Activated T-cell treated with anti-CD3 and anti-CD28 coated beads, Interleukin-2, amount 50 U/mL, for 4 hours (primary cell): ENCODE data around the gene NDUFC2. TPM values are rescaled to one million over a fixed set of nuclear protein-coding genes. Genes with fewer than 3 reads are reported as not detected.
"Not testable (repeated sequence)": the region's sequence is repeated elsewhere in the genome, so short reads cannot be mapped to it uniquely, and the experiment has no call there.

ENCODE experiments used
- ATAC-seq, 2 donors: fragments of 200-7000 bp; cut with Tn5 transposase; one replicate each; pipeline ENCODE4 v1.10.0; 2021
- DNase-seq: peaks from one replicate; pipeline ENCODE4 v3.0.0-alpha.2; 2020
- H3K27me3 Mint-ChIP-seq: one replicate; pipeline ENCODE4 v1.8.0; 2021; ENCODE audit warnings: low read depth, mixed read lengths
- H3K36me3 Mint-ChIP-seq: one replicate; pipeline ENCODE4 v1.8.0; 2022; ENCODE audit warnings: mixed read lengths; ENCODE audit not compliant: insufficient read depth
- H3K4me1 Mint-ChIP-seq: one replicate; pipeline ENCODE4 v1.8.0; 2021; ENCODE audit warnings: low read depth, mixed read lengths
- H3K4me3 Mint-ChIP-seq: one replicate; pipeline ENCODE4 v1.8.0; 2021; ENCODE audit warnings: mild to moderate bottlenecking, moderate library complexity, mixed read lengths
- H3K9me3 Mint-ChIP-seq: one replicate; pipeline ENCODE4 v1.8.0; 2021; ENCODE audit warnings: mixed read lengths
- total RNA-seq, 3 donors: library from RNA; stranded (reverse); gene quantifications; one replicate each; pipeline ENCODE4 v1.2.1, GENCODE V29; 2021

The NDUFC2 gene
- total RNA-seq, 3 donors from 2014 or later: 217 to 246 (median 227) TPM

- H3K36me3 Mint-ChIP-seq: no peaks in the 10 kb centered on the region
- H3K9me3 Mint-ChIP-seq: no peaks in the 10 kb centered on the region
- peaks cover 8% of the 10 kb centered on the region for H3K4me1 Mint-ChIP-seq
- no peak for DNase-seq
- H3K4me3 Mint-ChIP-seq: no peak overlapping the region
- no peaks in the 10 kb centered on the region for H3K27me3 Mint-ChIP-seq
- no peak for ATAC-seq
Observed at GRCh38 chr11:78085972-78086371, 6.3 kb upstream of the NDUFC2 start.

DNA sequence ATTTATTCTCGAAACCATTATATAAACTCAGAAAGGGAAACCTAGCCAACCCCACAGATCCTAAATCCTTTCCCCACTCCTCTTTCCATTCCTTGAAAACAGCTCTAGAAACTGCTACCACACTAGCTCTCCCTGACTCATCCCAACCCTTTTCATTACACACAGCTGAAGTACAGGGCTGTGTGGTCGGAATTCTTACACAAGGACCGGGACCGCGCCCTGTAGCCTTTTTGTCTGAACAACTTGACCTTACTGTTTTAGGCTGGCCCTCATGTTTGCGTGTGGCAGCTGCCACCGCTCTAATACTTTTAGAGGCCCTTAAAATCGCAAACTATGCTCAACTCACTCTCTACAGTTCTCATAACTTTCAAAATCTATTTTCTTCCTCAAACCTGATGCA, 4.8 kb upstream of the NDUFC2 start:
- not testable (repeated sequence) for H3K27me3 Mint-ChIP-seq, ATAC-seq, H3K9me3 Mint-ChIP-seq, DNase-seq, H3K4me3 Mint-ChIP-seq, H3K36me3 Mint-ChIP-seq
- peaks cover 14% of the 10 kb centered on the region for H3K4me1 Mint-ChIP-seq

DNA sequence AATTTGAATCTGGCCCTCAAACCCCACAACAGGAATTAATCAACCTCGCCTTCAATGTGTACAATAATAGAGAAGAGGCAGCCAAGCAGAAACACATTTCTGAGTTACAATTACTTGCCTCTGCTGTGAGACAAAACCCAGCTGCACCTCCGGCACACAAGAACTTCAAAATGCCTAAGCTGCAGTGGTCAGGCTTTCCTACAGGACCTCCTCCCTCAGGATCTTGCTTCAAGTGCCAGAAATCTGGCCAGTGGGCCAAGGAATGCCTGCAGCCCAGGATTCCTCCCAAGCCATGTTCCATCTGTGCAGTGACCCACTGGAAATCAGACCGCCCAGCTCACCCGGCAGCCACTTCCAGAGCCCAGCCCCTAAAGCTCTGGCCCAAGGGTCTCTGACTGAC, 3.4 kb upstream of the NDUFC2 start:
- ATAC-seq (no peak), DNase-seq (no peak)
- H3K36me3 Mint-ChIP-seq: peaks cover 4% of the 10 kb centered on the region

DNA sequence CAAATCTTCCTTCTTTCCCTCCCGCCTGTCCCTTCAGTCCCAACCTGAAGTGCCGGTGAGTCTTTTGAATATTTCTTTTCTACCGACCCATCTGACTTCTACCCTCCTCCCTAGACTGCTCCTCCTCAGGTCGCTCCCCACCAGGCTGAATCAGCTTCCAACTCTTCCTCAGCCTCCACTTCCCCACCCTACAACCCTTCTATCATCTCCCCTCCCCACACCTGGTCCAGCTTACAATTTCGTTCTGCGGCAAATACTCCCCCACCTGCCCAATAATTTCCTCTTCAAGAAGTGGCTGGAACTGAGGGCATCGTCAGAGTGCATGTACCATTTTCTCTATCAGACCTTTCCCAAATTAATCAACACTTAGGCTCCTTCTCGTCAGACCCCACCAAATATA, 2.5 kb upstream of the NDUFC2 start:
- no peak overlapping the region for H3K4me3 Mint-ChIP-seq

More for the DNA sequence above, 3.4 kb upstream of the NDUFC2 start:
- no peak overlapping the region for H3K4me3 Mint-ChIP-seq
- H3K4me1 Mint-ChIP-seq: peaks cover 21% of the 10 kb centered on the region
- no peaks in the 10 kb centered on the region for H3K9me3 Mint-ChIP-seq
- no peaks in the 10 kb centered on the region for H3K27me3 Mint-ChIP-seq

DNA sequence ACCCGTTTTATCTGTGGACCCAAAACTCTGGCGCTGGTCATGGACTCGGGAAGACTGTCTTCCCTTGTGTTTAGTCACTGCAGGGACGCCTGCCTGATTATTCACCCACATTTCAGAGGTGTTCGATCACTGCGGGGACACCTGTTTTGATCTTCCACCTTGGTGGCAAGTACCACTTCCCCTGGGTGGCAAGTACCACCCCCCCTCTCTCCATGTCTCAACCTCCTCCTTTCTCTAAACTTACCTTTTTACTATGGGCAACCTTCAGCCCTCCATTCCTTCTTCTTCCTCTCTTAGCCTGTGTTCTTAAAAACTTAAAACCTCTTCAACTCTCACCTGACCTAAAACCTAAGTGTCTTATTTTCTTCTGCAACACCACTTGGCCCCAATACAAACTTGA, 1.9 kb upstream of the NDUFC2 start:
- H3K4me3 Mint-ChIP-seq: peak overlapping the region; percentile 45
- H3K4me1 Mint-ChIP-seq: peaks cover 35% of the 10 kb centered on the region
- DNase-seq: no peak
- H3K36me3 Mint-ChIP-seq: peaks cover 4% of the 10 kb centered on the region
- no peaks in the 10 kb centered on the region for H3K9me3 Mint-ChIP-seq
- ATAC-seq: no peak
- no peaks in the 10 kb centered on the region for H3K27me3 Mint-ChIP-seq

More for the DNA sequence above, 2.5 kb upstream of the NDUFC2 start:
- peaks cover 4% of the 10 kb centered on the region for H3K36me3 Mint-ChIP-seq
- H3K27me3 Mint-ChIP-seq: no peaks in the 10 kb centered on the region
- H3K9me3 Mint-ChIP-seq: no peaks in the 10 kb centered on the region
- ATAC-seq (no peak), DNase-seq (no peak)
- peaks cover 30% of the 10 kb centered on the region for H3K4me1 Mint-ChIP-seq

DNA sequence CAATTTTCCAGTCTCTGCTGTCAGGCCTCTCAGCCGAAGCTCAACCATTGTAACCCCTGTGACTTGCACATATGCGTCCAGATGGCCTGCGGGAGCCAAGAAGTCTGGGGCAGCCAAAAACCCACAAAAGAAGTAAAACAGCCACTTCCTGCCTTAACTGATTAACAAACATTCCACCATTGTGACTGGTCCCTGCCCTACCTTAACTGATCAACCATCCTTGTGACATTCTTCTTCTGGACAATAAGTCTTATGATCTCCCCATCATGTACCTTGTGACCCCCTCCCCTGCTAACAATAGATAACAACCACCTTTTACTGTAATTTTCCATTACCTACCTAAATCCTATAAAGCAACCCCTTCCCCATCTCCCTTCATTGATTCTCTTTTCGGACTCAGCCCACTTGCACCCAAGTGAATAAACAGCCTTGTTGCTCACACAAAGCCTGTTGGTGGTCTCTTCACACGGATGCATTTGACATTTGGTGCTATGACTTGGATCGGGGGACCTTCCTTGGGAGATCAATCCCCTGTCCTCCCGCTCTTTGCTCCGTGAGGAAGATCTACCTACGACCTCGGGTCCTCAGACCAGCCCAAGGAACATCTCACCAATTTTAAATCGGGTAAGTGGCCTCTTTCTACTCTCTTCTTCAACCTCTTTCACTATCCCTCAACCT, 1.3 kb upstream of the NDUFC2 start:
- H3K4me3 Mint-ChIP-seq: peak overlapping the region; percentile 94
- no peaks in the 10 kb centered on the region for H3K27me3 Mint-ChIP-seq
- no peak for ATAC-seq
- peaks cover 41% of the 10 kb centered on the region for H3K4me1 Mint-ChIP-seq
- peaks cover 4% of the 10 kb centered on the region for H3K36me3 Mint-ChIP-seq
- H3K9me3 Mint-ChIP-seq: no peaks in the 10 kb centered on the region
- no peak for DNase-seq

DNA sequence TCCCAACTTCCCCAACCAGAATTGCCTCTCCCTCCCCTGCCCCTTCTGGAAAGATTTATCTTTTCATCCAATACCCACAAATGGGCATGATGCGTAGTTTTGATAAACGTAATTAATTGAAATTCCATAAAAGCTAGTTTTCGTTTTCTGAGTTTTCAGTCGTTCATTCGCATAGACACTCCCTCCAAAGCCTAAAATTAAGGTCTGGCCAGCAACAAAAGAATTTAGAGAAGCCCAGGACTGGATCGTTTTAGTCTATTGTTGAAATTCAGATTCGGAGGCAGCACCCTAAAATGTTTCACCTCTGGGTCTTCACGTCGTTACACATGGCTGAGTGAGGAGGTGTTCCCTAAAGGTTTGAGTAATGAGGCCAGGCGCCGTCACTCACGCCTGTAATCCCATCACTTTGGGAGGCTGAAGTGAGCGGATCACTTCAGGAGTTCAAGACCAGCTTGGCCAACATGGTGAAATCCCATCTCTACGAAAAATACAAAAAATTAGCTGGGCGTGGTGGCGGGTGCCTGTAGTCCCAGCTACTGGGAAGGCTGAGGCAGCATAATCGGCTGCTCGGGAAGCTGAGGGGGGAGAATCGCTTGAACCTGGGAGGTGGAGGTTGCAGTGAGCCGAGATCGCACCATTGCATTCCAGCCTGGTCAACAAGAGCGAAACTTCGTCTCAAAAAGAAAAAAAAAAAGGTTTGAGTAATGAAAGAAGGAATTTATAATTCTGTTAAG, 589 bp upstream of the NDUFC2 start:
- ATAC-seq (no peak), DNase-seq (no peak)
- Mint-ChIP-seq H3K36me3 (peaks cover 5% of the 10 kb centered on the region), H3K27me3 (no peaks in the 10 kb centered on the region), H3K4me3 (peak overlapping the region; percentile 94), H3K4me1 (peaks cover 46% of the 10 kb centered on the region), H3K9me3 (no peaks in the 10 kb centered on the region)

- no peaks in the 10 kb centered on the region for H3K27me3 Mint-ChIP-seq
- peak overlapping the region; percentile 94 for H3K4me3 Mint-ChIP-seq
- no peak for ATAC-seq
- peaks cover 53% of the 10 kb centered on the region for H3K4me1 Mint-ChIP-seq
- H3K9me3 Mint-ChIP-seq: no peaks in the 10 kb centered on the region
- peaks cover 11% of the 10 kb centered on the region for H3K36me3 Mint-ChIP-seq
- DNase-seq: no peak
Observed at GRCh38 chr11:78078218-78079167, 1.2 kb downstream of the NDUFC2 start.

DNA sequence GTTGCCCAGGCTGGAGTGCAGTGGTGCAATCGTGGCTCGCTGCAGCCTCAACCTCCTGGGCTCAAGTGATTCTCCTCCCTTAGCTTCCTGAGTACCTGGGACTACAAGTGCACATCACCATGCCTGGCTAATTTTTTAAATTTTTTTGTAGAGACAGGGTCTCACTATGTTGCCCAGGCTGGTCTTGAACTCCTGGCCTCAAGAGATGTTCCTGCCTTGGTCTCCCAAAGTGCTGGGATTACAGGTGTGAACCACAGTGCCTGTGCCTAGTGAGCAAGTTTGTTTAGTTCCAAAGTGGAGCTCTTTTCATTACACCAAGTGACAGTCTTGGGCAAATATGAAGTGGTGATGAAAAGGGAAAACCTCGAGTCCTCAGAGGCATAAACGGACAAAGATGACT, 2.1 kb downstream of the NDUFC2 start:
- not testable (repeated sequence) for DNase-seq, H3K9me3 Mint-ChIP-seq, H3K27me3 Mint-ChIP-seq, ATAC-seq
- Mint-ChIP-seq H3K4me1 (peaks cover 54% of the 10 kb centered on the region), H3K36me3 (peaks cover 12% of the 10 kb centered on the region), H3K4me3 (peak overlapping the region; percentile 94)

GRCh38 chr11:78076733-78077403, 2.8 kb downstream of the NDUFC2 start:
- Mint-ChIP-seq H3K36me3 (peaks cover 16% of the 10 kb centered on the region), H3K27me3 (no peaks in the 10 kb centered on the region), H3K4me3 (peak overlapping the region; percentile 8), H3K9me3 (no peaks in the 10 kb centered on the region), H3K4me1 (peaks cover 55% of the 10 kb centered on the region)
- DNase-seq (no peak), ATAC-seq (no peak)

DNA sequence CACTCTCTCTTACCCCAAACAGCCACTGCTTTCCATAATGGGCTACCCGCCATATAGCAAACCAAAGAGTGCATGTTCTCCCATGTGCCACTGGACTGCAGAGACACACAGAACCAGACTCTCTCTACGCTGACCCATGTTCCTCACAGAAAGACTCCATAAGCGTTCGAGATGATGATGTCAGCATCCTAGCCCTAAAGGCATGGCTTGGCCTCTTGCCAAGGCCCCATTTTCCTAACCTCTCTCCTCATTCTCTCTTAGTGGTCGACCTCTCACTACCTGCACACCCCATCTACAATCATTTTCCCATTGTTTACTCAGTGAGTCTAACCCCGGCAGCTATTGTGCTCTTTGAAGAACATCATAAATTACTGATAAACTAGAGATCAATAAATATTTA, 4.9 kb downstream of the NDUFC2 start:
- no peak for DNase-seq
- H3K27me3 Mint-ChIP-seq: no peaks in the 10 kb centered on the region
- H3K4me3 Mint-ChIP-seq: no peak overlapping the region
- peaks cover 21% of the 10 kb centered on the region for H3K36me3 Mint-ChIP-seq
- no peak for ATAC-seq
- peaks cover 41% of the 10 kb centered on the region for H3K4me1 Mint-ChIP-seq
- no peaks in the 10 kb centered on the region for H3K9me3 Mint-ChIP-seq

DNA sequence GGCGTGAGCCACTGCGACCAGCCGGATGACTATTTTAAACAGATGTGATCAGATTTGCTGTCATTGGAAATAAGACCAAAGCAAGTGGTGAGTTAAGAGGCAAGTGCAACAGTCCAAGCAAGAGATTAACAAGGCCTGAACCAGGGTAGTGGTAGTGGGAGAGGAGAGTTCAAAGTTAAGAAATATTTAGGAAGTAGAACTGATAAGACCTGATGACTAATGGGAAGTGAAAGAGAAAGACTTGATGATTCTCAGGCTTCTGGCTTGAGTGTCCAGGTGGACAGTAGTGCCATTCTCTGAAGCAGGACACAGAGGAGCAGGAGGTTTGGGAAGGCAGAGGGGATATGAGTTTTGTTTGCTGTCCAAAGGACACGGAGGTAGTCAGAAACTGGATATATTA, 7.2 kb downstream of the NDUFC2 start:
- H3K27me3 Mint-ChIP-seq: no peaks in the 10 kb centered on the region
- peaks cover 28% of the 10 kb centered on the region for H3K4me1 Mint-ChIP-seq
- no peak for DNase-seq
- peaks cover 30% of the 10 kb centered on the region for H3K36me3 Mint-ChIP-seq
- no peak overlapping the region for H3K4me3 Mint-ChIP-seq
- ATAC-seq: no peak
- H3K9me3 Mint-ChIP-seq: no peaks in the 10 kb centered on the region

- H3K4me1 Mint-ChIP-seq: peaks cover 21% of the 10 kb centered on the region
- peaks cover 32% of the 10 kb centered on the region for H3K36me3 Mint-ChIP-seq
- DNase-seq: no peak
- H3K9me3 Mint-ChIP-seq: no peaks in the 10 kb centered on the region
- no peak overlapping the region for H3K4me3 Mint-ChIP-seq
- H3K27me3 Mint-ChIP-seq: no peaks in the 10 kb centered on the region
- ATAC-seq: no peak
Observed at GRCh38 chr11:78071717-78072116, 7.9 kb downstream of the NDUFC2 start.

GRCh38 chr11:78070621-78071020, 9.0 kb downstream of the NDUFC2 start:
- Mint-ChIP-seq H3K27me3 (no peaks in the 10 kb centered on the region), H3K4me3 (no peak overlapping the region), H3K9me3 (no peaks in the 10 kb centered on the region), H3K36me3 (peaks cover 30% of the 10 kb centered on the region), H3K4me1 (peaks cover 10% of the 10 kb centered on the region)
- ATAC-seq (no peak), DNase-seq (no peak)
